MM.1S (cell line): ENCODE measurements around the gene MAPK10.

Source experiments
- DNase-seq: peaks from one replicate; pipeline ENCODE4 v3.0.0-alpha.2; 2015
- H2AFZ ChIP-seq: fragments of 300-600 bp; sonication (generic); 2 replicates; pipeline ENCODE4 v1.6.0; 2016; ENCODE audit warnings: antibody characterized with exemption, low read length
- H3F3A ChIP-seq: fragments of 300-600 bp; sonication (generic); 2 replicates; pipeline ENCODE4 v1.6.1; 2016; ENCODE audit warnings: mild to moderate bottlenecking, antibody characterized with exemption, low read length, moderate library complexity, mixed read lengths; ENCODE audit not compliant: insufficient read depth
- H3K27ac ChIP-seq: fragments of 300-600 bp; sonication (generic); 2 replicates; pipeline ENCODE4 v1.5.1; 2016; ENCODE audit warnings: mild to moderate bottlenecking, low read length
- H3K27me3 ChIP-seq: fragments of 300-600 bp; sonication (generic); replicated peaks from 2 replicates; pipeline ENCODE4 v1.6.0; 2016; ENCODE audit warnings: low read length; ENCODE audit not compliant: insufficient read depth
- H3K36me3 ChIP-seq: fragments of 300-600 bp; sonication (generic); replicated peaks from 2 replicates; pipeline ENCODE4 v1.6.1; 2016; ENCODE audit warnings: mild to moderate bottlenecking, low read length, mixed read lengths; ENCODE audit not compliant: insufficient read depth
- H3K4me1 ChIP-seq: fragments of 300-600 bp; sonication (generic); 2 replicates; pipeline ENCODE4 v1.6.1; 2016; ENCODE audit warnings: low read length, mixed read lengths
- H3K4me2 ChIP-seq: fragments of 300-600 bp; sonication (generic); 2 replicates; pipeline ENCODE4 v1.6.0; 2016; ENCODE audit warnings: low read depth, low read length
- H3K4me3 ChIP-seq: fragments of 300-600 bp; sonication (generic); 2 replicates; pipeline ENCODE4 v1.5.1; 2016; ENCODE audit warnings: low read length, mixed read lengths
- H3K79me2 ChIP-seq: fragments of 300-600 bp; sonication (generic); 2 replicates; pipeline ENCODE4 v1.6.1; 2016; ENCODE audit warnings: mixed run types, low read length, mixed read lengths
- H3K9ac ChIP-seq: fragments of 300-600 bp; sonication (generic); 2 replicates; pipeline ENCODE4 v1.6.1; 2016; ENCODE audit warnings: low read length, mixed read lengths
- H3K9me2 ChIP-seq: fragments of 300-600 bp; sonication (generic); replicated peaks from 2 replicates; pipeline ENCODE4 v1.6.1; 2016; ENCODE audit warnings: mild to moderate bottlenecking, low read length, mixed read lengths; ENCODE audit not compliant: insufficient read depth
- H3K9me3 ChIP-seq: fragments of 300-600 bp; sonication (generic); replicated peaks from 2 replicates; pipeline ENCODE4 v1.6.1; 2016; ENCODE audit warnings: mild to moderate bottlenecking, low read length, mixed read lengths; ENCODE audit not compliant: insufficient read depth
- H4K20me1 ChIP-seq: fragments of 300-600 bp; sonication (generic); 2 replicates; pipeline ENCODE4 v1.6.1; 2016; ENCODE audit warnings: mild to moderate bottlenecking, low read length, moderate library complexity, mixed read lengths; ENCODE audit not compliant: insufficient read depth
- CTCF ChIP-seq: fragments of 300-600 bp; sonication (generic); IDR thresholded peaks from 2 replicates; pipeline ENCODE4 v1.5.1; 2016; ENCODE audit warnings: antibody characterized with exemption, low read length, mixed read lengths
- EZH2 ChIP-seq: fragments of 300-600 bp; sonication (generic); optimal IDR thresholded peaks from 2 replicates; pipeline ENCODE3; 2017; ENCODE audit warnings: low read depth, mild to moderate bottlenecking, antibody characterized with exemption, low read length, mixed read lengths
- EZH2phosphoT487 ChIP-seq: fragments of 300-600 bp; sonication (generic); IDR thresholded peaks from 2 replicates; pipeline ENCODE4 v1.6.1; 2018; ENCODE audit warnings: antibody characterized with exemption, low read length

The MAPK10 gene

GRCh38 chr4:85952528-85952927, 407.3 kb downstream of the MAPK10 start:
- H3K36me3 ChIP-seq, result no peaks in the 10 kb centered on the region
- H3F3A ChIP-seq, result no peaks in the 10 kb centered on the region
- no peak overlapping the region for H3K27ac ChIP-seq
- no peak overlapping the region for H3K9ac ChIP-seq
- H3K4me3 ChIP-seq, result no peak overlapping the region
- no peak overlapping the region for H2AFZ ChIP-seq
- H3K4me1 ChIP-seq, result no peaks in the 10 kb centered on the region
- H3K9me3 ChIP-seq, result no peaks in the 10 kb centered on the region
- no peaks in the 10 kb centered on the region for H3K9me2 ChIP-seq
- TF ChIP-seq EZH2phosphoT487, result no peak
- no peak overlapping the region for H3K4me2 ChIP-seq
- DNase-seq, result no peak
- no peaks in the 10 kb centered on the region for H3K27me3 ChIP-seq
- no peaks in the 10 kb centered on the region for H3K79me2 ChIP-seq
- H4K20me1 ChIP-seq, result no peaks in the 10 kb centered on the region

- Histone ChIP-seq H3K4me2 (no peak overlapping the region), H3K4me1 (no peaks in the 10 kb centered on the region), H3K9ac (no peak overlapping the region), H3K79me2 (no peaks in the 10 kb centered on the region), H3K9me3 (no peaks in the 10 kb centered on the region), H3K4me3 (no peak overlapping the region), H3K36me3 (no peaks in the 10 kb centered on the region), H3K9me2 (no peaks in the 10 kb centered on the region), H3K27ac (no peak overlapping the region), H4K20me1 (no peaks in the 10 kb centered on the region), H3K27me3 (no peaks in the 10 kb centered on the region), H3F3A (no peaks in the 10 kb centered on the region), H2AFZ (no peak overlapping the region)
- no peak for DNase-seq
- TF ChIP-seq CTCF (no peak), EZH2 (no peak), EZH2phosphoT487 (no peak)
These were observed 408.8 kb downstream of the MAPK10 start for GRCh38 chr4:85951099-85951498.

- H3K36me3 ChIP-seq, result no peaks in the 10 kb centered on the region
- H4K20me1 ChIP-seq, result no peaks in the 10 kb centered on the region
- no peaks in the 10 kb centered on the region for H3K79me2 ChIP-seq
- H3K4me3 ChIP-seq, result no peak overlapping the region
- H3K27me3 ChIP-seq, result no peaks in the 10 kb centered on the region
- H3K27ac ChIP-seq, result no peak overlapping the region
- no peaks in the 10 kb centered on the region for H3K9me3 ChIP-seq
- no peak overlapping the region for H3K4me2 ChIP-seq
- no peak overlapping the region for H3K9ac ChIP-seq
- H3K9me2 ChIP-seq, result no peaks in the 10 kb centered on the region
- no peaks in the 10 kb centered on the region for H3F3A ChIP-seq
- H3K4me1 ChIP-seq, result no peaks in the 10 kb centered on the region
- no peak for DNase-seq
- no peak for TF ChIP-seq EZH2phosphoT487
- no peak for TF ChIP-seq CTCF
- no peak overlapping the region for H2AFZ ChIP-seq
These were observed 413.0 kb downstream of the MAPK10 start for GRCh38 chr4:85946821-85947220.

GRCh38 chr4:85942107-85942506, 417.7 kb downstream of the MAPK10 start:
- no peak overlapping the region for H3K9ac ChIP-seq
- no peaks in the 10 kb centered on the region for H3F3A ChIP-seq
- no peaks in the 10 kb centered on the region for H3K9me2 ChIP-seq
- TF ChIP-seq EZH2phosphoT487, result no peak
- no peak for TF ChIP-seq CTCF
- no peak for TF ChIP-seq EZH2
- H2AFZ ChIP-seq, result no peak overlapping the region
- H3K4me2 ChIP-seq, result no peak overlapping the region
- H3K79me2 ChIP-seq, result no peaks in the 10 kb centered on the region
- no peak overlapping the region for H3K4me3 ChIP-seq
- H3K27ac ChIP-seq, result no peak overlapping the region
- no peaks in the 10 kb centered on the region for H3K9me3 ChIP-seq
- no peaks in the 10 kb centered on the region for H3K27me3 ChIP-seq
- H3K36me3 ChIP-seq, result no peaks in the 10 kb centered on the region
- no peaks in the 10 kb centered on the region for H4K20me1 ChIP-seq
- DNase-seq, result no peak
- H3K4me1 ChIP-seq, result no peaks in the 10 kb centered on the region
